Glomerular visceral epithelial cell (primary cell): Measurements from ENCODE around the gene PTRH1.
"Not testable (repeated sequence)": the region's sequence is repeated elsewhere in the genome, so short reads cannot be mapped to it uniquely, and the experiment has no call there.

Source experiments
- DNase-seq: peaks from one replicate; pipeline ENCODE4 v3.0.0-alpha.2; 2016; ENCODE audit errors: extremely low spot score

PTRH1 gene, protein sequence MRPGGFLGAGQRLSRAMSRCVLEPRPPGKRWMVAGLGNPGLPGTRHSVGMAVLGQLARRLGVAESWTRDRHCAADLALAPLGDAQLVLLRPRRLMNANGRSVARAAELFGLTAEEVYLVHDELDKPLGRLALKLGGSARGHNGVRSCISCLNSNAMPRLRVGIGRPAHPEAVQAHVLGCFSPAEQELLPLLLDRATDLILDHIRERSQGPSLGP

DNA sequence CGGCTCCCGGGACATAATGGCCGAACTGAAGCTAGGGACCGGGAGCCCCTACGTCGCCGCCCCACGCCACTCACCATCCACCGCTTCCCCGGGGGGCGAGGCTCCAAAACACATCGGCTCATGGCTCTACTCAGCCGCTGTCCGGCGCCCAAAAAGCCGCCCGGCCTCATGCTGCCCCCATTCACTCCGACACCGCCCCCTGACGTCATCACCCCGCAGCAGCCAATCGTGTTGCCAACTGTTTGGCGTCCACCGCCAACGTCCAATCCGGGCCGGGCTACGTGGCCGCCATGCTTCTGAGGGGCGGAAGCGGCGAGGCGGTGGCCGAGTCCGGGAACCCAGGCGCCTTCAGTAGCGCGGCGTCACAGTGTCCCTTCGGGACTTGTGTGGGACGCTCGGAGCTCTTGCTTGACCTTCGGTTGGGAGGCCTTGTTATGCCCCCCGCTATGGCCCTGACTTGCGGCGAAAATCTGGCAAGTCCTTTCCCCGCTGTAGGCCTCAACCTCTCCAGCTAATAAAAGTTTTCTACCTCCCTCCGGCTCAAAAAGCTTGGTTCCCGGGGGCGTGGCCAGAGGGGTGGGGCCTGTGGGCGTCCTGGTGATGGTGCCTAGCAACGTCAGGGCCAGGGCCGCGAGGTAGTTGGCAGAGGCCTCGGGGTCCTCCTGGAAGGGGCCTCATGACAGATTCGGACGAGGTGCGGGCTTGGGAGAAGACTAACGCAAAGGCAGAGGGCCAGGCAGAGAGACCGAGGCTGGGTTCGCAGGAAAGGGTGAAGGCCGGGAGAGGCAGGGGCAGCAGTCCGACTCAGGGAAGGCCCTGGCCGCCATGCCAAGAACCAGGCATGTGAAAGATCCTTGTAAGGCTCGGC, at the start of gene PTRH1, which contains the start of gene TTC16:
Gene PTRH1, minus strand, starts transcription at position 194 of the 868 bp plus-strand sequence. Its CDS starts 24 bp downstream, at position 170.
Gene TTC16, plus strand, starts transcription at position 610 of the 868 bp plus-strand sequence. Its CDS starts 67 bp downstream, at position 677.
- DNase-seq = peak; percentile 94

DNA sequence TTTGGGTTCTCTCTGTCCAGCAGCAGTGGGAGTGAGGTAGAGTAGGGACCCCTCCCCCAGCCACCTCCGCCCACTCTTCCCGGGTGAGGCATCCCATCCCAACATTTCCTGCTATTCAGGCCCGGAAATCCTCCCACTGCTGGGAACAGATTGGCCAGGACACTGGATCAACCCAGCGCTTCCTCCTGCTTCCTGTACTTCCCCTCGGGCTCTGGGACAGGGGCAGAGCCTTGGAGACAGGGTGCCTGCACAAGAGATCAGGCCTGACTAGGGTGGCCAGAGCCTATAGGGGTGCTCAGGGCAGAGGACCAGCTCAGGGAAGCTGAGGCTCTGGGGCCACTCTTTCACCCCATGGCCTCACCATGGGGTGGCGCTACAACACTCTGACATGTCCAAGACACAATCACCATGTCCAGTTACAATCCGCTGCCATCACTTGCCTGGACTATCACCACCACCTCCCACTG, 48.5 kb upstream of the PTRH1 start:
- no peak for DNase-seq

DNA sequence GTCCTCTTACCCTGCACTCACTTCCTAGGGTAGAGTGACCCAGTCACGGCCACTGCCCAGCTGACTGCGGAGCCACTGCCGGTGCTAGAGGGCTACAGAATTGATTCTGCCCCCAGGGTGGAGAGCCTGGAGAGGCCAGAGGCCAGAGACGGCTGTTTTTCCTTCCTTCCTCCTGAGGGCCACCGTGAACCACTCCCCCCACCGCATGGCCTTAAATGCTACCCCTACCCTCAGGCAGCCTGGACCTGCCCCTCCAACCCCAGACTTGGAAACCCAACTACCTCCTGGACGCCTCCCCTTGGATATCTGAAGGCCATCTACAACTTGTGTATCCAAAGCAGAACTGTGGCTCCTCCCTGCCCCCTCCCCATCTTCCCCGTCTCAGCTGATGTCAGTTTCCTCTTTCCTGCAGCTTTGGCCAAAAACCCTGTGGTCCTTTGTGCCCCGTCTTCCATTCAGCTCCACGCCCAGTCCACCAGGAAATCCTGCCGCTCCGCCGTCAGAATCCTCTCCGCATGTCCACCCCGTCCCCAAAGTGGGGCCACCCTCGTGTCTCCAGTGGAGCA, 46.7 kb upstream of the PTRH1 start:
- no peak for DNase-seq

DNA sequence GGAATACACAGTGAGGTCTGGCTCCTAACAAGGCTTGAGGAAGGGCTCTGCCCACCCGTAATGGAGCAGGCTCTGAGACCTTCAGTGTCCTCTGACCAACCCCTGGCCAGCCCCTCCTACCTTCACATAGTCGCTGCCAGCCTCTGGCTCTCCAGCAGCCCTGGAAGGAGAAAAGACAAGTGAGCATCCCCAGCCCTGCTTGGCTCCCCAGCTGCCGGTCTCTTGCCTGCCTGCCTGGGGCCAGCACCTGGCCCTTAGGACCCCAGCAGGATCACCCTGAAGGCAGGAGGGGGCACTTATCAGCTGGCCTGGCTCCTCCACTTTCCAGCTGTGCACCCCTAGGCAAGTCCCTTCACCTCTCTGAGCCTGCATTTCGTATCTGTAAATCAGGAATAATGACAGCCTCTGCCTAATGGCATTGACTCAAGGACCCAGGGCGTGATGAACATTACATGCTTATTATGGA, 46.1 kb upstream of the PTRH1 start:
- no peak for DNase-seq

DNA sequence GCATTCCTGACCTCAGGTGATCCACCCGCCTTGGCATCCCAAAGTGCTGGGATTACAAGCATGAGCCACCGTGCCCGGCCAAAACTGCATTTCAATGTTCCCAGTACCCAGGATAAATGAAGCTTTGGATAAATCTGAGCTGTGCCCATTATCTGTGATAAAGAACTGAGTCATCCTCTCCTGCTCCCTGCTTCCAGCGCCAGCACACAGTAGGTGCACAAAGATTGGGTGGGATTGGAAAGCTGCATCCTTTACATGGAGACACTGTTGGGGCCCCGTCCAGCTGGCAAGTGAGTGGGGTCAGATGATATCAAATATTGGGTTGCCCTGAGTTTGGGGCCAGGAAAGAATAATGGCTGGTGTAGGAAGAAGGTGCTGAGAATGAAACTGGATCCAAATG, 45.6 kb upstream of the PTRH1 start:
- no peak for DNase-seq

- DNase-seq = no peak
These were observed 43.4 kb upstream of the PTRH1 start for GRCh38 chr9:127758843-127759242.

DNA sequence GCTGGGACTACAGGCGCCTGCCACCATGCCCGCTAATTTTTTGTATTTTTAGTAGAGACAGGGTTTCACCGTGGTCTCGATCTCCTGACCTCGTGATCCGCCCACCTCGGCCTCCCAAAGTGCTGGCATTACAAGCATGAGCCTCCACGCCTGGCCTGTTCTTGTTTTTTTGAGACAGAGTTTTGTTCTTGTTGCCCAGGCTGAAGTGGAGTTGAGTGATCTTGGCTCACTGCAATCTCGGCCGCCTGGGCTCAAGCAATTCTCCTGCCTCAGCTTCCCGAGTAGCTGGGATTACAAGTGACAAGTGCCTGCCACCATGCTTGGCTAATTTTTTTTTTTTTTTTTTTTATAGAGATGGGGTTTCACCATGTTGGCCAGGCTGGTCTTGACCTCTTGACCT, 41.3 kb upstream of the PTRH1 start:
- DNase-seq = not testable (repeated sequence)

DNA sequence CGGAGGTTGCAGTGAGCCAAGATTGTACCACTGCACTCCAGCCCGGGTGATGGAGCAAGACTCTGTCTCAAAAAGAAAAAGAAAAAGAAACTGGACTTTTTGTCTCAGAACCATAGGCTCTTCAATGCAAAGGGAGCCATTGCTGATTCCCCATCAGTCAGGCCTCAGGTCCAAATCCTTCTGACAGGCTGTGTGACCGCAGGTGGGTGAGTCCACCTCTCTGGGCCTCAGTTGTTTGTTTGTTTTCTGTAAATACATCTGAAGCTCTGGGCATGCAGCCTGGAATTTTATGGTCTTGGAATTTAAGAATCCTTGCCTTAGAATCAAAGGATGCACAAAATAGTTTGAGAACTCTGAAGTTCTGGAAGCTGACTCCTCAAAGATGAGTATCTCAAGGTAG, 40.8 kb upstream of the PTRH1 start:
- no peak for DNase-seq

GRCh38 chr9:127755061-127756060, 39.9 kb upstream of the PTRH1 start:
- DNase-seq = no peak

GRCh38 chr9:127754099-127755060, 38.9 kb upstream of the PTRH1 start:
- DNase-seq = no peak

GRCh38 chr9:127753622-127754021, 38.2 kb upstream of the PTRH1 start:
- no peak for DNase-seq

GRCh38 chr9:127753148-127753547, 37.7 kb upstream of the PTRH1 start:
- DNase-seq = no peak

DNA sequence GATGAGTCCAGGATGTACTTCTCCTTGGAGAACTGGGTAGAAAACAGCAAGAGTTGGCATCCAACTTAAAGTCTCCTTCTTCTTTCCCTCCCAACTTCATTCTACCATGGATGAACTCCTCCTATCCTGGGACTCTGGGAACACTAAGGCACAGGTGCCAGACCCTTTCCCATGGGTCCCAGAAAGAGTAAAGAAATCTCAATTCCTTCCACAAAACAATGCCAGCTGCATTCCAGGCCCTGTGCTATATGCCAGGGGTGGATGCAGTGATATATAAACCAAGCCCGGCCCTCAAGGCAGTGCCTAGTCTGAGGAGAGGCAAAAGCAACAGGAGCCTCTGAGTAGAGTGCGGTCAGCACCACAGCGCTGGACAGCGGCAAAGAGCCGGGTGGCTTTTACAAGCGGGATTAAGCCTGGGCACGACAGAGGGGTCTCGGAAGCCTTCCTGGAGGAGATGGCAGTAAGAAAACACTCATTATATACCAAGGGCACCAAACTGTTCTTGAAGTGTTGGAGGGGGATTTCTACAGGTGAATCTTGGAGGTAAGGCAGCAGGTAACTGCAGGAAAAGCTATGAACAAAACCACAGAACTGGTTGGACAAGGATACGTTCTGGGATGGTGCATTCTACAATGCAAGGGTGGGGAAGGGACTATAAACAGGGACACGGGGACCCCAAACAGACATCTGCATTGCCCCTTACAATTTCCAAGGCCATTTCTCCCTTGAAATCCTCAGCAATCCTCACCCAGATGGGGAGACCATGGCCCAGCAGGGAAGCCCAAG, 36.0 kb upstream of the PTRH1 start:
- no peak for DNase-seq

DNA sequence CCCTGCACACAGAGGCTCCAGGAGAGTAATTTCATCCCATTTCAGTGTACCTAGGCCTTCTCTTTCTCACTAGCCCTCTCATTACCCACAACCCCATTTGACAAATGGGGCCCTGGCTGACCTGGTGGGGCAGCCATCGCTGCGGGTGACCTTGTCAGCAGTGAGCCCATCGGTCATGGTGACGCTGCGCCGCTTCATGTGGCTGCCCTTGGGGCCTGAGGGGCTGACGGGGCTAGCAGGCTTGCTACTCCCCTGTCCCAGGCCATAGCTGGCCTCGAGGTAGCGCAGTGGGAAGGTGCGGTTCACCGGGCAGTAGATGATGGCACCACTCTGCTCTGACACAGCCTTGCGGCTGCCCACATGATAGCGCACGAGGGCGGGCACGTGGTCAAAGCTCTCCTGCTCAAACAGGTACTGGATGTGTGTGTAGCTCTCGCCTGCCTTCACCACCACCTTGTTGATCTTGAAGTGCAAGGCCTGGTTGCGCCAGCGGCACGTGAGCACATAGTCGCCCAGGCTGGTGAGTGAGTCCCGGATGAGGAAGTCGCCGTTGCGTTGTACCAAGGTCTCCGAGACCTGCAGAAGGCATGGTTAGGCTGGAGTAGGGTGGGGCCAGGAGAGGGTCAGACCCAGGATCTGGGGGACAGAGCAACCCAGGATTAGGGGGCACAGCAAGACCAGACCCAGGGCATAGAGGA, 33.8 kb upstream of the PTRH1 start:
- no peak for DNase-seq

GRCh38 chr9:127746959-127747569, 31.6 kb upstream of the PTRH1 start:
- no peak for DNase-seq

- DNase-seq = no peak
These were observed 29.1 kb upstream of the PTRH1 start for GRCh38 chr9:127744398-127745110.

GRCh38 chr9:127742435-127743088, 27.1 kb upstream of the PTRH1 start:
- peak; percentile 55 for DNase-seq
